ENCODE results near the gene PUS1. TPM values are rescaled to one million over a fixed set of nuclear protein-coding genes. Genes with fewer than 3 reads are reported as not detected.

Gene PUS1
- total RNA-seq, 2 experiments from 2014 or later: 37.7 to 38.8 TPM

- Mint-ChIP-seq H3K9me3 (no peaks in the 10 kb centered on the region), H3K27me3 (ENCODE audit: low read depth) (no peaks in the 10 kb centered on the region), H3K4me3 (no peak overlapping the region), H3K27ac (no peak overlapping the region), H3K4me1 (ENCODE audit: low read depth) (no peaks in the 10 kb centered on the region), H3K36me3 (ENCODE audit: low read depth) (no peaks in the 10 kb centered on the region)
- DNase-seq: no peak
- CTCF ChIA-PET: no interaction called here
- intact Hi-C loops (cut with micrococcal nuclease): no loop called here
Measured at GRCh38 chr12:131915000-131915689, 13.9 kb upstream of the PUS1 start.

- Mint-ChIP-seq H3K4me3 (no peak overlapping the region), H3K9me3 (no peaks in the 10 kb centered on the region), H3K36me3 (ENCODE audit: low read depth) (no peaks in the 10 kb centered on the region), H3K27me3 (ENCODE audit: low read depth) (no peaks in the 10 kb centered on the region), H3K27ac (no peak overlapping the region), H3K4me1 (ENCODE audit: low read depth) (no peaks in the 10 kb centered on the region)
- CTCF ChIA-PET: interaction anchor here (0.8 kb wide), 1 partner anchor 17 kb away, joined by 3 read pairs; no protein-coding TSS in a partner anchor
- no peak for DNase-seq
- intact Hi-C loops (cut with micrococcal nuclease): no loop called here
Measured at GRCh38 chr12:131915823-131916222, 13.3 kb upstream of the PUS1 start.

GRCh38 chr12:131916306-131917138 lies 12.6 kb upstream of the PUS1 start:
- CTCF ChIA-PET: interaction anchor here (0.8 kb wide), 1 partner anchor 17 kb away, joined by 3 read pairs; no protein-coding TSS in a partner anchor
- Mint-ChIP-seq H3K27ac (no peak overlapping the region), H3K36me3 (ENCODE audit: low read depth) (no peaks in the 10 kb centered on the region), H3K4me1 (ENCODE audit: low read depth) (no peaks in the 10 kb centered on the region), H3K4me3 (no peak overlapping the region), H3K9me3 (no peaks in the 10 kb centered on the region), H3K27me3 (ENCODE audit: low read depth) (no peaks in the 10 kb centered on the region)
- DNase-seq: no peak
- intact Hi-C loops (cut with micrococcal nuclease): no loop called here

GRCh38 chr12:131917139-131917710 lies 11.9 kb upstream of the PUS1 start:
- no peaks in the 10 kb centered on the region for H3K9me3 Mint-ChIP-seq
- H3K36me3 Mint-ChIP-seq (ENCODE audit: low read depth): no peaks in the 10 kb centered on the region
- no peaks in the 10 kb centered on the region for H3K27me3 Mint-ChIP-seq (ENCODE audit: low read depth)
- intact Hi-C loops (cut with micrococcal nuclease): no loop called here
- no peak overlapping the region for H3K4me3 Mint-ChIP-seq
- no peaks in the 10 kb centered on the region for H3K4me1 Mint-ChIP-seq (ENCODE audit: low read depth)
- no peak overlapping the region for H3K27ac Mint-ChIP-seq
- CTCF ChIA-PET: no interaction called here
- DNase-seq: peak; percentile 9

GRCh38 chr12:131917711-131918306 lies 11.3 kb upstream of the PUS1 start:
- intact Hi-C loops (cut with micrococcal nuclease): no loop called here
- no peak overlapping the region for H3K27ac Mint-ChIP-seq
- H3K27me3 Mint-ChIP-seq (ENCODE audit: low read depth): no peaks in the 10 kb centered on the region
- CTCF ChIA-PET: no interaction called here
- no peaks in the 10 kb centered on the region for H3K4me1 Mint-ChIP-seq (ENCODE audit: low read depth)
- no peak for DNase-seq
- H3K4me3 Mint-ChIP-seq: no peak overlapping the region
- H3K9me3 Mint-ChIP-seq: no peaks in the 10 kb centered on the region
- no peaks in the 10 kb centered on the region for H3K36me3 Mint-ChIP-seq (ENCODE audit: low read depth)

GRCh38 chr12:131918311-131919050 lies 10.6 kb upstream of the PUS1 start:
- Mint-ChIP-seq H3K9me3 (no peaks in the 10 kb centered on the region), H3K4me3 (no peak overlapping the region), H3K27me3 (ENCODE audit: low read depth) (no peaks in the 10 kb centered on the region), H3K27ac (no peak overlapping the region), H3K4me1 (ENCODE audit: low read depth) (no peaks in the 10 kb centered on the region), H3K36me3 (ENCODE audit: low read depth) (no peaks in the 10 kb centered on the region)
- no peak for DNase-seq
- intact Hi-C loops (cut with micrococcal nuclease): no loop called here
- CTCF ChIA-PET: no interaction called here

GRCh38 chr12:131919051-131919347 lies 10.1 kb upstream of the PUS1 start:
- DNase-seq: no peak
- Mint-ChIP-seq H3K36me3 (ENCODE audit: low read depth) (no peaks in the 10 kb centered on the region), H3K9me3 (no peaks in the 10 kb centered on the region), H3K4me1 (ENCODE audit: low read depth) (no peaks in the 10 kb centered on the region), H3K4me3 (no peak overlapping the region), H3K27ac (no peak overlapping the region), H3K27me3 (ENCODE audit: low read depth) (no peaks in the 10 kb centered on the region)
- intact Hi-C loops (cut with micrococcal nuclease): no loop called here
- CTCF ChIA-PET: no interaction called here

- H3K27me3 Mint-ChIP-seq (ENCODE audit: low read depth): no peaks in the 10 kb centered on the region
- no peak for DNase-seq
- CTCF ChIA-PET: no interaction called here
- peaks cover 2% of the 10 kb centered on the region for H3K4me1 Mint-ChIP-seq (ENCODE audit: low read depth)
- no peak overlapping the region for H3K4me3 Mint-ChIP-seq
- H3K27ac Mint-ChIP-seq: no peak overlapping the region
- no peaks in the 10 kb centered on the region for H3K36me3 Mint-ChIP-seq (ENCODE audit: low read depth)
- no peaks in the 10 kb centered on the region for H3K9me3 Mint-ChIP-seq
- intact Hi-C loops (cut with micrococcal nuclease): no loop called here
Measured at GRCh38 chr12:131919366-131920156, 9.5 kb upstream of the PUS1 start.

- no peaks in the 10 kb centered on the region for H3K9me3 Mint-ChIP-seq
- peaks cover 2% of the 10 kb centered on the region for H3K4me1 Mint-ChIP-seq (ENCODE audit: low read depth)
- H3K36me3 Mint-ChIP-seq (ENCODE audit: low read depth): no peaks in the 10 kb centered on the region
- no peak for DNase-seq
- CTCF ChIA-PET: no interaction called here
- H3K4me3 Mint-ChIP-seq: no peak overlapping the region
- intact Hi-C loops (cut with micrococcal nuclease): no loop called here
- no peaks in the 10 kb centered on the region for H3K27me3 Mint-ChIP-seq (ENCODE audit: low read depth)
- H3K27ac Mint-ChIP-seq: no peak overlapping the region
Measured at GRCh38 chr12:131920157-131920508, 8.9 kb upstream of the PUS1 start.

- Mint-ChIP-seq H3K4me1 (ENCODE audit: low read depth) (peaks cover 2% of the 10 kb centered on the region), H3K27me3 (ENCODE audit: low read depth) (no peaks in the 10 kb centered on the region), H3K36me3 (ENCODE audit: low read depth) (no peaks in the 10 kb centered on the region), H3K4me3 (no peak overlapping the region), H3K9me3 (no peaks in the 10 kb centered on the region), H3K27ac (no peak overlapping the region)
- no peak for DNase-seq
- CTCF ChIA-PET: no interaction called here
- intact Hi-C loops (cut with micrococcal nuclease): no loop called here
Measured at GRCh38 chr12:131920902-131921840, 7.9 kb upstream of the PUS1 start.

All from activated naive CD4-positive, alpha-beta T cell treated with anti-CD3 and anti-CD28 coated beads for 36 hours (primary cell).